GM21528 (cell line): Measurements from ENCODE around the gene RANBP9.

Experiments
- ATAC-seq: cut with Tn5 transposase; IDR thresholded peaks from one replicate; pipeline ENCODE4 v1.9.1; 2021; ENCODE audit warnings: mild to moderate bottlenecking, moderate library complexity; ENCODE audit not compliant: unreplicated experiment, low FRiP score

RANBP9 gene

GRCh38 chr6:13660273-13660672 is 51.4 kb downstream of the RANBP9 start:
- no peak for ATAC-seq

GRCh38 chr6:13655700-13656099 is 55.9 kb downstream of the RANBP9 start:
- no peak for ATAC-seq

- no peak for ATAC-seq
Measured at GRCh38 chr6:13654496-13654895, 57.1 kb downstream of the RANBP9 start.

- ATAC-seq, result no peak
Measured at GRCh38 chr6:13653296-13653695, 58.3 kb downstream of the RANBP9 start.

GRCh38 chr6:13649393-13649792 is 62.2 kb downstream of the RANBP9 start:
- no peak for ATAC-seq

GRCh38 chr6:13648850-13649249 is 62.8 kb downstream of the RANBP9 start:
- ATAC-seq, result no peak

- ATAC-seq, result no peak
Measured at GRCh38 chr6:13643125-13643524, 68.5 kb downstream of the RANBP9 start.

GRCh38 chr6:13641315-13641714 is 70.3 kb downstream of the RANBP9 start:
- ATAC-seq, result no peak

- ATAC-seq, result no peak
Measured at GRCh38 chr6:13638626-13639025, 73.0 kb downstream of the RANBP9 start.

GRCh38 chr6:13638014-13638413 is 73.6 kb downstream of the RANBP9 start:
- no peak for ATAC-seq

GRCh38 chr6:13635948-13636658 is 75.5 kb downstream of the RANBP9 start:
- no peak for ATAC-seq

GRCh38 chr6:13633343-13633742 is 78.3 kb downstream of the RANBP9 start:
- no peak for ATAC-seq

GRCh38 chr6:13630499-13630898 is 81.1 kb downstream of the RANBP9 start:
- no peak for ATAC-seq

GRCh38 chr6:13629459-13630116 is 82.0 kb downstream of the RANBP9 start:
- no peak for ATAC-seq

GRCh38 chr6:13624871-13625288 is 86.8 kb downstream of the RANBP9 start:
- ATAC-seq, result no peak

- ATAC-seq, result no peak
Measured at GRCh38 chr6:13617066-13617465, 94.6 kb downstream of the RANBP9 start.

- ATAC-seq, result no peak
Measured at GRCh38 chr6:13615792-13616120, 95.9 kb downstream of the RANBP9 start.

GRCh38 chr6:13614926-13615791 is 96.5 kb downstream of the RANBP9 start, which contains the start of gene NOL7:
Gene NOL7, plus strand, starts transcription at chr6:13615335. Its CDS starts 24 bp downstream, at chr6:13615359.
- ATAC-seq, result peak; percentile 88

- peak; percentile 27 for ATAC-seq
Measured at GRCh38 chr6:13614126-13614925, 97.3 kb downstream of the RANBP9 start.

- ATAC-seq, result no peak
Measured at GRCh38 chr6:13613029-13613594, 98.5 kb downstream of the RANBP9 start.
